ENCODE measurements around the gene EGFLAM.

EGFLAM gene

GRCh38 chr5:38423276-38424147 is 165.2 kb downstream of the EGFLAM start:
- DNase-seq, result no peak

- DNase-seq, result no peak
Observed at GRCh38 chr5:38424148-38425060, 166.0 kb downstream of the EGFLAM start.

GRCh38 chr5:38426490-38426889 is 168.1 kb downstream of the EGFLAM start:
- DNase-seq, result no peak

- DNase-seq, result no peak
Observed at GRCh38 chr5:38426986-38427950, 168.9 kb downstream of the EGFLAM start.

GRCh38 chr5:38431242-38431853 is 173.0 kb downstream of the EGFLAM start:
- DNase-seq, result no peak

GRCh38 chr5:38433160-38433861 is 175.0 kb downstream of the EGFLAM start:
- DNase-seq, result peak; percentile 80

- DNase-seq, result no peak
Observed at GRCh38 chr5:38434966-38435705, 176.8 kb downstream of the EGFLAM start.

- DNase-seq, result no peak
Observed at GRCh38 chr5:38438757-38439156, 180.4 kb downstream of the EGFLAM start.

GRCh38 chr5:38441453-38442246 is 183.3 kb downstream of the EGFLAM start:
- DNase-seq, result peak; percentile 82

- no peak for DNase-seq
Observed at GRCh38 chr5:38442247-38442573, 183.9 kb downstream of the EGFLAM start.

GRCh38 chr5:38443390-38443789 is 185.0 kb downstream of the EGFLAM start:
- DNase-seq, result no peak

GRCh38 chr5:38445374-38446028 is 187.1 kb downstream of the EGFLAM start:
- DNase-seq, result no peak

- no peak for DNase-seq
Observed at GRCh38 chr5:38446029-38446522, 187.7 kb downstream of the EGFLAM start.

- no peak for DNase-seq
Observed at GRCh38 chr5:38447056-38447455, 188.7 kb downstream of the EGFLAM start.

- no peak for DNase-seq
Observed at GRCh38 chr5:38447786-38448185, 189.4 kb downstream of the EGFLAM start.

- no peak for DNase-seq
Observed at GRCh38 chr5:38448568-38449350, 190.4 kb downstream of the EGFLAM start.

- no peak for DNase-seq
Observed at GRCh38 chr5:38450627-38451026, 192.3 kb downstream of the EGFLAM start.

GRCh38 chr5:38451074-38451725 is 192.8 kb downstream of the EGFLAM start:
- no peak for DNase-seq

Measured in MV-4-11 (cell line).